Osteoblast (primary cell): ENCODE results near the gene RNPEPL1. TPM values are rescaled to one million over a fixed set of nuclear protein-coding genes. Genes with fewer than 3 reads are reported as not detected.

Source experiments
- DNase-seq: peaks from one replicate; pipeline ENCODE4 v3.0.0; 2011; ENCODE audit warnings: low spot score, mixed read lengths; ENCODE audit not compliant: insufficient read length; ENCODE audit errors: missing footprints
- H2AFZ ChIP-seq: 2 replicates; pipeline ENCODE4 v1.6.0; 2011; ENCODE audit warnings: mild to moderate bottlenecking, low read length
- H3K27ac ChIP-seq: 2 replicates; pipeline ENCODE4 v1.5.1; 2011; ENCODE audit warnings: mild to moderate bottlenecking, low read depth, low read length, moderate library complexity
- H3K27me3 ChIP-seq: 2 replicates; pipeline ENCODE4 v1.6.0; 2012; ENCODE audit warnings: mild to moderate bottlenecking, control low read depth, inconsistent platforms, low read length, moderate library complexity; ENCODE audit not compliant: insufficient read depth
- H3K36me3 ChIP-seq: 2 replicates; pipeline ENCODE4 v1.5.1; 2011; ENCODE audit warnings: mild to moderate bottlenecking, low read length, control low read depth, moderate library complexity; ENCODE audit not compliant: insufficient read depth
- H3K4me1 ChIP-seq: 2 replicates; pipeline ENCODE4 v1.5.1; 2011; ENCODE audit warnings: mild to moderate bottlenecking, low read length, control low read depth, moderate library complexity; ENCODE audit not compliant: insufficient read depth
- H3K4me2 ChIP-seq: 2 replicates; pipeline ENCODE4 v1.6.0; 2011; ENCODE audit warnings: mild to moderate bottlenecking, low read length; ENCODE audit not compliant: insufficient read depth
- H3K4me3 ChIP-seq: fragments of 200-600 bp; sonication (generic); 3 replicates; pipeline ENCODE4 v1.5.1; 2012; ENCODE audit warnings: mild to moderate bottlenecking, low read length, inconsistent platforms; ENCODE audit not compliant: insufficient read depth
- H3K79me2 ChIP-seq: 2 replicates; pipeline ENCODE4 v1.6.0; 2012; ENCODE audit warnings: mild to moderate bottlenecking, low read length, control low read depth, inconsistent platforms; ENCODE audit not compliant: insufficient read depth
- H3K9me3 ChIP-seq: 2 replicates; pipeline ENCODE4 v1.5.1; 2011; ENCODE audit warnings: low read depth, low read length, control low read depth
- H4K20me1 ChIP-seq: 2 replicates; pipeline ENCODE4 v1.6.0; 2012; ENCODE audit warnings: mild to moderate bottlenecking, low read length, control low read depth; ENCODE audit not compliant: insufficient read depth
- CTCF ChIP-seq: IDR thresholded peaks from 2 replicates; pipeline ENCODE4 v1.5.1; 2011; ENCODE audit warnings: mild to moderate bottlenecking, low read depth, low read length, moderate library complexity; ENCODE audit errors: extremely low read depth
- total RNA-seq: library from RNA; depleted of rRNA; stranded (reverse); fragments of >200 nt; gene quantifications from 2 replicates; pipeline ENCODE4 v1.2.3, GENCODE V29; 2012

The RNPEPL1 gene
- total RNA-seq, 1 donor, result 13.0 TPM

- H3K4me2 ChIP-seq, result no peak overlapping the region
- peaks cover 47% of the 10 kb centered on the region for H4K20me1 ChIP-seq
- no peaks in the 10 kb centered on the region for H3K9me3 ChIP-seq
- H3K36me3 ChIP-seq, result no peaks in the 10 kb centered on the region
- H2AFZ ChIP-seq, result no peak overlapping the region
- no peak for DNase-seq
- peaks cover 37% of the 10 kb centered on the region for H3K4me1 ChIP-seq
- no peak overlapping the region for H3K4me3 ChIP-seq
- H3K27ac ChIP-seq, result no peak overlapping the region
- peaks cover 87% of the 10 kb centered on the region for H3K79me2 ChIP-seq
- TF ChIP-seq CTCF, result no peak
- H3K27me3 ChIP-seq, result no peaks in the 10 kb centered on the region
Measured at GRCh38 chr2:240583774-240584173, 15.5 kb downstream of the RNPEPL1 start.

GRCh38 chr2:240584486-240585031, 16.3 kb downstream of the RNPEPL1 start:
- no peaks in the 10 kb centered on the region for H3K36me3 ChIP-seq
- DNase-seq, result peak; percentile 34
- no peak overlapping the region for H2AFZ ChIP-seq
- TF ChIP-seq CTCF, result no peak
- peak overlapping the region; percentile 90 for H3K4me2 ChIP-seq
- peaks cover 36% of the 10 kb centered on the region for H3K4me1 ChIP-seq
- no peaks in the 10 kb centered on the region for H3K9me3 ChIP-seq
- H3K27me3 ChIP-seq, result no peaks in the 10 kb centered on the region
- H4K20me1 ChIP-seq, result peaks cover 39% of the 10 kb centered on the region
- peak overlapping the region; percentile 90 for H3K4me3 ChIP-seq
- H3K27ac ChIP-seq, result peak overlapping the region; percentile 79
- peaks cover 87% of the 10 kb centered on the region for H3K79me2 ChIP-seq

GRCh38 chr2:240585101-240585500, 16.8 kb downstream of the RNPEPL1 start:
- no peaks in the 10 kb centered on the region for H3K9me3 ChIP-seq
- no peak for TF ChIP-seq CTCF
- no peaks in the 10 kb centered on the region for H3K36me3 ChIP-seq
- peak overlapping the region; percentile 79 for H3K27ac ChIP-seq
- H3K4me2 ChIP-seq, result peak overlapping the region; percentile 90
- peak overlapping the region; percentile 90 for H3K4me3 ChIP-seq
- H3K79me2 ChIP-seq, result peaks cover 88% of the 10 kb centered on the region
- DNase-seq, result no peak
- H2AFZ ChIP-seq, result no peak overlapping the region
- H4K20me1 ChIP-seq, result peaks cover 38% of the 10 kb centered on the region
- peaks cover 31% of the 10 kb centered on the region for H3K4me1 ChIP-seq
- H3K27me3 ChIP-seq, result no peaks in the 10 kb centered on the region

- Histone ChIP-seq H3K4me1 (peaks cover 26% of the 10 kb centered on the region), H3K27me3 (no peaks in the 10 kb centered on the region), H3K79me2 (peaks cover 87% of the 10 kb centered on the region), H3K4me2 (peak overlapping the region; percentile 90), H3K36me3 (no peaks in the 10 kb centered on the region), H3K27ac (peak overlapping the region; percentile 79), H2AFZ (peak overlapping the region; percentile 93), H3K9me3 (no peaks in the 10 kb centered on the region), H3K4me3 (peak overlapping the region; percentile 90), H4K20me1 (peaks cover 35% of the 10 kb centered on the region)
- DNase-seq, result peak; percentile 60
- no peak for TF ChIP-seq CTCF
Measured at GRCh38 chr2:240585681-240586197, 17.5 kb downstream of the RNPEPL1 start.
